H1 (cell line): ENCODE measurements around the gene PEPD. TPM values are rescaled to one million over a fixed set of nuclear protein-coding genes. Genes with fewer than 3 reads are reported as not detected.

Experiments
- CTCF ChIA-PET: fragments of 300-600 bp; sonication (Branson Sonifier 250); formaldehyde crosslinking; loops from one replicate; lab custom pipeline; 2021; ENCODE audit not compliant: partially characterized antibody; lab: Charles Lee
- POLR2A ChIA-PET: fragments of 300-600 bp; sonication (Branson Sonifier 250); formaldehyde crosslinking; loops from one replicate; lab custom pipeline; 2021; ENCODE audit warnings: inconsistent platforms; ENCODE audit not compliant: partially characterized antibody; lab: Charles Lee
- DNase-seq, 2 experiments: peaks; one replicate each; pipeline versions ENCODE4 v3.0.0 to v3.0.0-alpha.2; 2010 to 2022; ENCODE audit warnings: low spot score in 2 of 2, low read depth in 1 of 2, mixed read lengths in 1 of 2
- FAIRE-seq: peaks from 2 replicates; lab custom pipeline; 2011; peaks lifted over from hg19 to GRCh38; lab: Jason Lieb, UNC
- H2AFZ ChIP-seq: 2 replicates; pipeline ENCODE4 v1.8.1; 2012; ENCODE audit warnings: low read length, inconsistent platforms
- H2AK5ac ChIP-seq: 2 replicates; pipeline ENCODE4 v1.6.1; 2013; ENCODE audit warnings: low read depth, low read length
- H2BK120ac ChIP-seq: replicated peaks from 2 replicates; pipeline ENCODE3; 2013; ENCODE audit warnings: low read depth, low read length, inconsistent platforms
- H2BK12ac ChIP-seq: 2 replicates; pipeline ENCODE4 v1.6.1; 2013; ENCODE audit warnings: low read depth, low read length
- H2BK15ac ChIP-seq: 2 replicates; pipeline ENCODE4 v1.6.1; 2013; ENCODE audit warnings: low read length
- H2BK20ac ChIP-seq: 2 replicates; pipeline ENCODE4 v1.6.1; 2013; ENCODE audit warnings: low read length
- H2BK5ac ChIP-seq: 2 replicates; pipeline ENCODE4 v1.6.1; 2013; ENCODE audit warnings: low read depth, low read length
- H3K14ac ChIP-seq: 2 replicates; pipeline ENCODE4 v1.6.1; 2013; ENCODE audit warnings: inconsistent platforms; ENCODE audit not compliant: insufficient read length
- H3K18ac ChIP-seq: 2 replicates; pipeline ENCODE4 v1.6.1; 2013; ENCODE audit warnings: low read length; ENCODE audit errors: extremely low read depth
- H3K23ac ChIP-seq: 2 replicates; pipeline ENCODE4 v1.6.1; 2013; ENCODE audit warnings: inconsistent platforms; ENCODE audit not compliant: insufficient read length
- H3K23me2 ChIP-seq: 2 replicates; pipeline ENCODE4 v1.6.1; 2013; ENCODE audit warnings: low read depth, low read length
- H3K27ac ChIP-seq: 2 replicates; pipeline ENCODE4 v1.6.1; 2011; ENCODE audit warnings: low read depth, low read length, inconsistent platforms
- H3K27me3 ChIP-seq, 4 experiments: replicated peaks in 1 of 4; 1 replicate in 1 of 4; 2 replicates in 3 of 4; pipeline versions ENCODE4 v1.6.1 to v1.8.1; 2011 to 2013; ENCODE audit warnings: low read length in 3 of 4, mild to moderate bottlenecking in 3 of 4, inconsistent platforms in 2 of 4, mixed read lengths in 2 of 4, moderate library complexity in 1 of 4; ENCODE audit not compliant: control insufficient read depth in 3 of 4, insufficient read depth in 3 of 4; ENCODE audit errors: extremely low read depth in 1 of 4
- H3K36me3 ChIP-seq, 4 experiments: 2 replicates each; pipeline versions ENCODE4 v1.6.1 to v1.8.1; 2011 to 2013; ENCODE audit warnings: mild to moderate bottlenecking in 4 of 4, low read length in 3 of 4, moderate library complexity in 2 of 4, control low read depth in 1 of 4, inconsistent platforms in 1 of 4; ENCODE audit not compliant: insufficient read depth in 4 of 4, control insufficient read depth in 2 of 4
- H3K4ac ChIP-seq: replicated peaks from 2 replicates; pipeline ENCODE3; 2013; ENCODE audit warnings: low read length, low read depth, mixed read lengths, inconsistent platforms; ENCODE audit not compliant: insufficient read length
- H3K4me1 ChIP-seq, 4 experiments: replicated peaks in 1 of 4; 1 replicate in 1 of 4; 2 replicates in 3 of 4; pipeline versions ENCODE4 v1.6.1 to v1.8.1; 2011 to 2013; ENCODE audit warnings: low read length in 3 of 4, inconsistent platforms in 2 of 4, mixed read lengths in 1 of 4; ENCODE audit not compliant: insufficient read depth in 4 of 4, control insufficient read depth in 3 of 4
- H3K4me2 ChIP-seq, 2 experiments: 2 replicates each; pipeline versions ENCODE4 v1.6.1 to v1.8.1; 2011 to 2013; ENCODE audit warnings: low read depth in 2 of 2, low read length in 2 of 2, control low read depth in 1 of 2, inconsistent platforms in 1 of 2, mild to moderate bottlenecking in 1 of 2; ENCODE audit not compliant: insufficient read depth in 1 of 2
- H3K4me3 ChIP-seq, 4 experiments: fragments of 200-600, 300-600 bp in 1 of 4; sonication (generic), shearing (Covaris generic), sonication (Bioruptor Twin) in 1 of 4; 2 replicates each; pipeline versions ENCODE4 v1.5.1 to v1.8.1; 2011 to 2016; ENCODE audit warnings: low read length in 4 of 4, low read depth in 3 of 4, control low read depth in 2 of 4, inconsistent platforms in 2 of 4, mild to moderate bottlenecking in 2 of 4, mixed read lengths in 1 of 4, moderate library complexity in 1 of 4; ENCODE audit not compliant: insufficient read depth in 2 of 4; ENCODE audit errors: extremely low read depth in 1 of 4
- H3K56ac ChIP-seq: replicated peaks from 2 replicates; pipeline ENCODE3; 2013; ENCODE audit warnings: low read depth, mild to moderate bottlenecking, mixed read lengths, low read length, inconsistent platforms; ENCODE audit not compliant: insufficient read length
- H3K79me1 ChIP-seq: 2 replicates; pipeline ENCODE4 v1.6.1; 2013; ENCODE audit warnings: low read depth, low read length, control low read depth
- H3K79me2 ChIP-seq, 2 experiments: 2 replicates each; pipeline versions ENCODE4 v1.6.1 to v1.8.1; 2012 to 2013; ENCODE audit warnings: low read length in 2 of 2, mild to moderate bottlenecking in 2 of 2, inconsistent platforms in 1 of 2; ENCODE audit not compliant: insufficient read depth in 2 of 2, control insufficient read depth in 1 of 2
- H3K9ac ChIP-seq, 4 experiments: replicated peaks in 1 of 4; 1 replicate in 1 of 4; 2 replicates in 3 of 4; pipeline versions ENCODE4 v1.6.1 to v1.8.1; 2011 to 2013; ENCODE audit warnings: low read depth in 3 of 4, low read length in 3 of 4, control low read depth in 2 of 4, mild to moderate bottlenecking in 2 of 4, moderate library complexity in 2 of 4, inconsistent platforms in 1 of 4; ENCODE audit errors: extremely low read depth in 1 of 4
- H3K9me3 ChIP-seq, 2 experiments: 2 replicates each; pipeline versions ENCODE4 v1.6.1 to v1.8.1; 2012 to 2013; ENCODE audit warnings: mild to moderate bottlenecking in 2 of 2, moderate library complexity in 2 of 2, control low read depth in 1 of 2, inconsistent platforms in 1 of 2, low read depth in 1 of 2, low read length in 1 of 2, mixed read lengths in 1 of 2; ENCODE audit not compliant: insufficient read depth in 2 of 2
- H4K20me1 ChIP-seq, 2 experiments: replicated peaks in 1 of 2; 2 replicates each; pipeline versions ENCODE3 to v1.8.1; 2011 to 2013; ENCODE audit warnings: inconsistent platforms in 2 of 2, low read length in 2 of 2, mild to moderate bottlenecking in 1 of 2; ENCODE audit not compliant: insufficient read depth in 2 of 2, control insufficient read depth in 1 of 2
- H4K5ac ChIP-seq: 2 replicates; pipeline ENCODE4 v1.6.1; 2013; ENCODE audit warnings: low read length, low read depth, mixed read lengths, inconsistent platforms; ENCODE audit not compliant: insufficient read length
- H4K8ac ChIP-seq: 2 replicates; pipeline ENCODE4 v1.8.0; 2013; ENCODE audit warnings: mild to moderate bottlenecking, moderate library complexity, low read length, inconsistent platforms; ENCODE audit not compliant: insufficient read depth; ENCODE audit errors: extremely low read depth
- H4K91ac ChIP-seq: replicated peaks from 2 replicates; pipeline ENCODE3; 2013; ENCODE audit warnings: low read length, mixed read lengths, inconsistent platforms; ENCODE audit not compliant: insufficient read length
- CEBPB ChIP-seq: IDR thresholded peaks from 2 replicates; pipeline ENCODE4 v1.6.1; 2012; ENCODE audit warnings: low read depth, low read length
- CHD1 ChIP-seq: IDR thresholded peaks from 2 replicates; pipeline ENCODE4 v1.6.1; 2012; ENCODE audit warnings: low read depth, low read length, improper control_type of control experiment
- RBBP5 ChIP-seq: IDR thresholded peaks from 2 replicates; pipeline ENCODE4 v1.7.1; 2012; ENCODE audit warnings: low read depth, mild to moderate bottlenecking, inconsistent platforms, low read length, moderate library complexity, borderline replicate concordance
- RNF2 ChIP-seq: fragments of 200-900, 300-1000 bp; sonication (generic); IDR thresholded peaks from 2 replicates; pipeline ENCODE4 v1.7.1; 2016; ENCODE audit warnings: borderline replicate concordance, low read depth, mild to moderate bottlenecking, antibody characterized with exemption, low read length; ENCODE audit not compliant: poor library complexity, severe bottlenecking; ENCODE audit errors: missing control alignments
- SAP30 ChIP-seq: fragments of 300-600 bp; sonication (generic); IDR thresholded peaks from 2 replicates; pipeline ENCODE4 v1.7.1; 2012; ENCODE audit warnings: low read length, moderate library complexity, mild to moderate bottlenecking, inconsistent platforms; ENCODE audit not compliant: insufficient read depth, insufficient replicate concordance
- TAF1 ChIP-seq: IDR thresholded peaks from 2 replicates; pipeline ENCODE4 v1.6.1; 2011; ENCODE audit warnings: mild to moderate bottlenecking, low read depth, low read length
- WGBS, 2 experiments: shearing (Covaris generic) in 1 of 2; methylation state at CpG; one replicate each; pipeline versions ENCODE4 v1.1.6 to v1.1.7; 2013 to 2015; ENCODE audit warnings: low lambda C conversion rate in 2 of 2, mixed read lengths in 2 of 2, inconsistent platforms in 1 of 2, low coverage in 1 of 2, missing lambda C conversion rate in 1 of 2; ENCODE audit not compliant: insufficient replicate concordance in 2 of 2, insufficient coverage in 1 of 2, insufficient read length in 1 of 2; ENCODE audit errors: extremely low coverage in 1 of 2, missing lambda C conversion rate in 1 of 2; 5-methylcytosine and 5-hydroxymethylcytosine counted together
- polyA plus RNA-seq, 7 experiments: library from polyadenylated mRNA; depleted of rRNA in 3 of 7; stranded (reverse) in 5 of 7; unstranded in 2 of 7; fragments of >200 nt in 5 of 7; fragments of 200-250 nt in 2 of 7; gene quantifications; 1 replicate in 5 of 7; 2 replicates in 1 of 7; 4 replicates in 1 of 7; pipeline versions ENCODE4 v1.2.1 to v1.2.3, GENCODE V29; 2011 to 2013; ENCODE audit warnings: missing spikeins in 2 of 7, mixed read lengths in 2 of 7
- total RNA-seq: library from RNA; stranded (reverse); fragmentation: NEBNext Ultra II Directional; extraction: Animal tissue kit (Norgen Biotek cat#: 25700); gene quantifications from 2 replicates; pipeline ENCODE4 v1.2.1, GENCODE V29; 2021

PEPD gene
- total and polyA plus RNA-seq, 2 of the 8 experiments (the other 6 are each of a cell fraction or from before 2014, with no cell fraction given) = 84.1 to 178 TPM

- FAIRE-seq (no peak), DNase-seq (no peak)
- Histone ChIP-seq H3K4me2 (no peak overlapping the region), H3K23ac (no peak overlapping the region), H4K5ac (no peak overlapping the region), H4K20me1 (peaks cover 0 to 7% of the 10 kb centered on the region in 2 experiments), H3K18ac (no peak overlapping the region), H2AK5ac (no peak overlapping the region), H2BK12ac (0 out of 2 replicates have a peak overlapping the region, but pooled peaks have one; percentile 27), H3K36me3 (no peaks in the 10 kb centered on the region), H3K79me2 (peaks cover 5 to 29% of the 10 kb centered on the region in 2 experiments), H2BK15ac (no peak overlapping the region; the same call in 1 of the 2 replicates), H3K56ac (no peak overlapping the region), H3K4me1 (peaks cover 0 to 18% (median 5%) of the 10 kb centered on the region in 4 experiments; a peak in 5 of 7 replicates), H3K4ac (no peak overlapping the region), H3K9ac (no peak overlapping the region), H2BK5ac (no peak overlapping the region), H3K4me3 (no peak overlapping the region), H3K79me1 (peaks cover 17% of the 10 kb centered on the region), H3K27me3 (no peaks in the 10 kb centered on the region), H2BK20ac (no peak overlapping the region), H3K14ac (no peak overlapping the region), H3K27ac (no peak overlapping the region), H2BK120ac (no peak overlapping the region), H3K23me2 (peaks cover 10% of the 10 kb centered on the region; the same call in 1 of the 2 replicates), H3K9me3 (no peaks in the 10 kb centered on the region), H4K8ac (no peak overlapping the region), H4K91ac (no peak overlapping the region), H2AFZ (no peak overlapping the region)
- no peak for TF ChIP-seq SAP30
- TF ChIP-seq CEBPB = no peak
- TF ChIP-seq CHD1 = no peak
- no peak for TF ChIP-seq RBBP5
- TF ChIP-seq RNF2 = no peak
- TF ChIP-seq TAF1 = no peak
- 89% methylated on average over 2 of the region's 2 CpGs; no CpG with 5 or more reads in 1 of the 2 experiments for WGBS, 2 experiments
- ChIA-PET POLR2A (interaction anchor here (0.7 to 3.2 kb wide), 10 partner anchors 8 to 225 kb away, joined by 3 to 26 read pairs (median 3); partner anchors contain the start of gene CHST8), CTCF (interaction anchor here (0.6 to 2.2 kb wide), 12 partner anchors 8 to 573 kb away, joined by 3 to 9 read pairs (median 3); no protein-coding TSS in a partner anchor)
Observed at GRCh38 chr19:33523167-33523566, 1.6 kb upstream of the PEPD start.
